ENCODE results near the gene PARN. TPM values are rescaled to one million over a fixed set of nuclear protein-coding genes. Genes with fewer than 3 reads are reported as not detected.

Gene PARN
- total RNA-seq, 1 donor from 2014 or later, result 26.5 TPM

DNA sequence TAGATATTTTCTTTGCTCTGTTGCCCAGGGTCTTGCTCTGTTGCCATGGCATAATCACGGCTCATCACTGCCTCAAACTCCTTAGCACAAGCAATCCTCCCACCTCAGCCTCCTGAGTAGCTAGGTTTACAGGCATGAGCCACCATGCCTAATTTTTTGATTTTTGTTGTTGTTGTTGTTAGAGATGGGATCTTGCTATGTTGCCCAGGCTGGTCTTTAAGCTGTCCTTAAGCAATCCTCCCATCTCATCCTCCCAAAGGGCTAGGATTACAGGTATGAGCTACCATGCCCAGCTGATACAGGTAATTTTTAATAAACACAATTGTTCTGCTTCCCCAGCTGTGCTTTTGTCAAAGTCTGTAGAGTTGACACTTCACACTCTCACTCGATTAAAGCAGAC lies 159.3 kb downstream of the PARN start:
- Mint-ChIP-seq H3K9me3 (no peaks in the 10 kb centered on the region), H3K4me3 (no peak overlapping the region), H3K27me3 (ENCODE audit: low read depth) (no peaks in the 10 kb centered on the region), H3K4me1 (no peaks in the 10 kb centered on the region), H3K27ac (ENCODE audit: unreplicated experiment) (no peak overlapping the region), H3K36me3 (ENCODE audit: low read depth) (no peaks in the 10 kb centered on the region)
- no peak for DNase-seq (ENCODE audit: low read depth, low spot score)
- TF ChIP-seq, protein P1, sequence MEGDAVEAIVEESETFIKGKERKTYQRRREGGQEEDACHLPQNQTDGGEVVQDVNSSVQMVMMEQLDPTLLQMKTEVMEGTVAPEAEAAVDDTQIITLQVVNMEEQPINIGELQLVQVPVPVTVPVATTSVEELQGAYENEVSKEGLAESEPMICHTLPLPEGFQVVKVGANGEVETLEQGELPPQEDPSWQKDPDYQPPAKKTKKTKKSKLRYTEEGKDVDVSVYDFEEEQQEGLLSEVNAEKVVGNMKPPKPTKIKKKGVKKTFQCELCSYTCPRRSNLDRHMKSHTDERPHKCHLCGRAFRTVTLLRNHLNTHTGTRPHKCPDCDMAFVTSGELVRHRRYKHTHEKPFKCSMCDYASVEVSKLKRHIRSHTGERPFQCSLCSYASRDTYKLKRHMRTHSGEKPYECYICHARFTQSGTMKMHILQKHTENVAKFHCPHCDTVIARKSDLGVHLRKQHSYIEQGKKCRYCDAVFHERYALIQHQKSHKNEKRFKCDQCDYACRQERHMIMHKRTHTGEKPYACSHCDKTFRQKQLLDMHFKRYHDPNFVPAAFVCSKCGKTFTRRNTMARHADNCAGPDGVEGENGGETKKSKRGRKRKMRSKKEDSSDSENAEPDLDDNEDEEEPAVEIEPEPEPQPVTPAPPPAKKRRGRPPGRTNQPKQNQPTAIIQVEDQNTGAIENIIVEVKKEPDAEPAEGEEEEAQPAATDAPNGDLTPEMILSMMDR (conservative IDR thresholded peaks at IDR 0.05), result no peak

DNA sequence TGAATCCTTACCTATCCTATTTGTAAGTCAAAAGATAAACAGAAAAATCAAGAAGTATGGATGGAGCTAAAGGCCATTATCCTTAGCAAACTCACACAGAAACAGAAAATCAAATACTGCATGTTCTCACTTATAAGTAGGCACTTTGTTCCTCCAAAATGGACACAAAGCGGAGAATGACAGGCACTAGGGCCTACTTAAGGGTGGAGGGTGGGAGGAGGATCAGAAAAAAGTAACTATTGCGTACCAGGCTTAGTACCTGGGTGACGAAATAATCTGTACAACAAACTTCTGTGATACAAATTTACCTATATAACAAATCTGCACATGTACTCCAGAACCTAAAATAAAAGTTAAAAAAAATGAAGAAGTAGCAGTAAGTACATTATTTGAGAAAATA lies 164.3 kb downstream of the PARN start:
- H3K27ac Mint-ChIP-seq (ENCODE audit: unreplicated experiment), result no peak overlapping the region
- peaks cover 20% of the 10 kb centered on the region for H3K36me3 Mint-ChIP-seq (ENCODE audit: low read depth)
- H3K9me3 Mint-ChIP-seq, result peaks cover 6% of the 10 kb centered on the region
- H3K4me1 Mint-ChIP-seq, result no peaks in the 10 kb centered on the region
- H3K27me3 Mint-ChIP-seq (ENCODE audit: low read depth), result no peaks in the 10 kb centered on the region
- TF ChIP-seq, protein P1 (conservative IDR thresholded peaks at IDR 0.05), result no peak
- DNase-seq (ENCODE audit: low read depth, low spot score), result no peak
- no peak overlapping the region for H3K4me3 Mint-ChIP-seq

DNA sequence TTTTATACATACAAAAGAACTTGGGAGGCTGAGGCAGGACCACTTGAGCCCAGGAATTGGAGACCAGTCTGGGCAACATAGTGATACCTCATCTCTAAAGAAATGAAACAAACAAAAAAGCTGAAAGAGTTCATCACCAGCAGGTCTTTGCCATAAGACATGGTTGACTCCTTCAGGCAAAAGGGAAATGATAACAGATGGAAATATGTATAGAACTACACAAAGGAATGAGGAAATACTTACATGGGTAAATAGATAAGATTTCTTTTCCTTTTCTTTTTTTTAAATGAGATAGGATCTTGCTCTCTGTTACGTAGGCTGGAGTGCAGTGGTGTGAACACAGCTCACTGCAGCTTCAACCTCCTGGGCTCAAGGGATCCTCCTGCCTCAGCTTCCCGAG lies 165.3 kb downstream of the PARN start:
- no peak for DNase-seq (ENCODE audit: low read depth, low spot score)
- TF ChIP-seq, protein P1 (conservative IDR thresholded peaks at IDR 0.05), result no peak
- Mint-ChIP-seq H3K4me3 (no peak overlapping the region), H3K36me3 (ENCODE audit: low read depth) (peaks cover 22% of the 10 kb centered on the region), H3K4me1 (no peaks in the 10 kb centered on the region), H3K9me3 (peaks cover 6% of the 10 kb centered on the region), H3K27ac (ENCODE audit: unreplicated experiment) (no peak overlapping the region), H3K27me3 (ENCODE audit: low read depth) (no peaks in the 10 kb centered on the region)

DNA sequence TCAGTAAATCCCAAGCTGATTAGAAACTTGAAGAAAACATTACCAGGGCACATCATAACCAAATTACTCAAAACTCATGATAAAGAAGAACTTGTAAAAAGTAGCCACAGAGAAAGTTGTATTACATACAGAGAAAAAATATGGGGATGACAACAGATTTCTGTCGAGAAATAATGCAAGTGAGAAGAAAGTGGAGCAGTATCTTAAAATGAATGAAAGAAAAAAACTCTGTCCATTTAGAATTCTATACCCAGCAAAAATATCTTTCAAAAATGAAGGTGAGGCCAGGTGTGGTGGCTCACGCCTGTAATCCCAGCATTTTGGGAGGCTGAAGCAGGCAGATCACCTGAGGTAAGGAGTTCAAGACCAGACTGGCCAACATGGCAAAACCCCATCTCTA lies 165.9 kb downstream of the PARN start:
- peaks cover 6% of the 10 kb centered on the region for H3K9me3 Mint-ChIP-seq
- no peak for DNase-seq (ENCODE audit: low read depth, low spot score)
- no peaks in the 10 kb centered on the region for H3K4me1 Mint-ChIP-seq
- TF ChIP-seq, protein P1 (conservative IDR thresholded peaks at IDR 0.05), result no peak
- H3K27ac Mint-ChIP-seq (ENCODE audit: unreplicated experiment), result no peak overlapping the region
- no peak overlapping the region for H3K4me3 Mint-ChIP-seq
- H3K27me3 Mint-ChIP-seq (ENCODE audit: low read depth), result no peaks in the 10 kb centered on the region
- H3K36me3 Mint-ChIP-seq (ENCODE audit: low read depth), result peaks cover 22% of the 10 kb centered on the region

DNA sequence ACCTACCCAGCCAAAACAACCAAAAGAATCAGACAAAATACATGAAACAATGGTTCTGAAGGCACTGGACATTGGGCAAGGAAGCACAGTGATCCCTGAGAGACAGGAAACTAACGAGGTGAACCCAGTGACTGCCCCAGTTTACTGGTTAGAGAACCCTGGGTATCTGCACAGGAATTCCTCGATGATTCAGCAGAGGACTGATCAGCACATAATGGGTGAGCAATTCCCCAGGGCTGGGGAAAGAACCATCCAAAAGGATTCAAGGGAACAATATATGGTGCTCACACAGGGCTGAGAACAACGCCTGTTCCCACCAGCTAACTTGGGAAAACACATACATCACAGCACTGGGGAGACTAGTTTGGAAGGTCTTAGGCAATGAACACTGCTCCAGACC lies 167.2 kb downstream of the PARN start:
- H3K27me3 Mint-ChIP-seq (ENCODE audit: low read depth), result no peaks in the 10 kb centered on the region
- H3K36me3 Mint-ChIP-seq (ENCODE audit: low read depth), result peaks cover 22% of the 10 kb centered on the region
- peaks cover 6% of the 10 kb centered on the region for H3K9me3 Mint-ChIP-seq
- no peaks in the 10 kb centered on the region for H3K4me1 Mint-ChIP-seq
- no peak for DNase-seq (ENCODE audit: low read depth, low spot score)
- H3K4me3 Mint-ChIP-seq, result no peak overlapping the region
- TF ChIP-seq, protein P1 (conservative IDR thresholded peaks at IDR 0.05), result no peak
- H3K27ac Mint-ChIP-seq (ENCODE audit: unreplicated experiment), result no peak overlapping the region

DNA sequence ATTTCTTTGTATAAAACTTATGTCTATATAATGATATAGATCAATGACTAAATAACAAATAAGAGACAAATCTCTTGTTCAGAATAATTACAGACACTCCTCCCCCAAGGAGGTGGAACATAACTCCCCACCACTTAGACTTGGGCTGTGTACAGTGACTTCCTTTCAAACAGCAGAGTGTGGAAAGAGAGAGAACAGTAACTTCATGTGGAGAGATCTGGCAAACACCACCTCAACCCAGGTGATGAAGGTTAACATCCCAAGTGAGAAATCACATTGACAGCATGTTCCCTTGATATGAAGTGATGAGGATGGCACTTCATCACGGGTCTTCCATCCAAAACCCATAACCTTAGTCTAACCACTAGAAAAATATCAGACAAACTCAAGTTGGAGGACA lies 169.3 kb downstream of the PARN start:
- H3K36me3 Mint-ChIP-seq (ENCODE audit: low read depth), result peaks cover 22% of the 10 kb centered on the region
- TF ChIP-seq, protein P1 (conservative IDR thresholded peaks at IDR 0.05), result no peak
- H3K4me3 Mint-ChIP-seq, result no peak overlapping the region
- no peaks in the 10 kb centered on the region for H3K4me1 Mint-ChIP-seq
- no peaks in the 10 kb centered on the region for H3K27me3 Mint-ChIP-seq (ENCODE audit: low read depth)
- H3K27ac Mint-ChIP-seq (ENCODE audit: unreplicated experiment), result no peak overlapping the region
- peaks cover 6% of the 10 kb centered on the region for H3K9me3 Mint-ChIP-seq
- no peak for DNase-seq (ENCODE audit: low read depth, low spot score)

Measured in neural crest cell (in vitro differentiated cells).